Activated naive CD8-positive, alpha-beta T cell (primary cell): Measurements from ENCODE around the gene KBTBD6.
A peak's percentile ranks its signal among the peaks of the same experiment; 100 is the strongest.
"Not testable (repeated sequence)": the region's sequence is repeated elsewhere in the genome, so short reads cannot be mapped to it uniquely, and the experiment has no call there.

ENCODE experiments used
- H3K27ac Mint-ChIP-seq: one replicate; pipeline ENCODE4 v1.8.0; 2021; ENCODE audit warnings: mixed read lengths
- H3K27me3 Mint-ChIP-seq: one replicate; pipeline ENCODE4 v1.8.0; 2021; ENCODE audit warnings: mixed read lengths
- H3K36me3 Mint-ChIP-seq: one replicate; pipeline ENCODE4 v1.8.0; 2021; ENCODE audit warnings: mixed read lengths
- H3K4me1 Mint-ChIP-seq: one replicate; pipeline ENCODE4 v1.8.0; 2021; ENCODE audit warnings: low read depth, mixed read lengths
- H3K4me3 Mint-ChIP-seq: one replicate; pipeline ENCODE4 v1.8.0; 2021; ENCODE audit warnings: mild to moderate bottlenecking, mixed read lengths
- H3K9me3 Mint-ChIP-seq: one replicate; pipeline ENCODE4 v1.8.0; 2021; ENCODE audit warnings: low read depth, mixed read lengths

KBTBD6 gene, protein sequence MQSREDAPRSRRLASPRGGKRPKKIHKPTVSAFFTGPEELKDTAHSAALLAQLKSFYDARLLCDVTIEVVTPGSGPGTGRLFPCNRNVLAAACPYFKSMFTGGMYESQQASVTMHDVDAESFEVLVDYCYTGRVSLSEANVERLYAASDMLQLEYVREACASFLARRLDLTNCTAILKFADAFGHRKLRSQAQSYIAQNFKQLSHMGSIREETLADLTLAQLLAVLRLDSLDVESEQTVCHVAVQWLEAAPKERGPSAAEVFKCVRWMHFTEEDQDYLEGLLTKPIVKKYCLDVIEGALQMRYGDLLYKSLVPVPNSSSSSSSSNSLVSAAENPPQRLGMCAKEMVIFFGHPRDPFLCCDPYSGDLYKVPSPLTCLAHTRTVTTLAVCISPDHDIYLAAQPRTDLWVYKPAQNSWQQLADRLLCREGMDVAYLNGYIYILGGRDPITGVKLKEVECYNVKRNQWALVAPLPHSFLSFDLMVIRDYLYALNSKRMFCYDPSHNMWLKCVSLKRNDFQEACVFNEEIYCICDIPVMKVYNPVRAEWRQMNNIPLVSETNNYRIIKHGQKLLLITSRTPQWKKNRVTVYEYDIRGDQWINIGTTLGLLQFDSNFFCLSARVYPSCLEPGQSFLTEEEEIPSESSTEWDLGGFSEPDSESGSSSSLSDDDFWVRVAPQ

DNA sequence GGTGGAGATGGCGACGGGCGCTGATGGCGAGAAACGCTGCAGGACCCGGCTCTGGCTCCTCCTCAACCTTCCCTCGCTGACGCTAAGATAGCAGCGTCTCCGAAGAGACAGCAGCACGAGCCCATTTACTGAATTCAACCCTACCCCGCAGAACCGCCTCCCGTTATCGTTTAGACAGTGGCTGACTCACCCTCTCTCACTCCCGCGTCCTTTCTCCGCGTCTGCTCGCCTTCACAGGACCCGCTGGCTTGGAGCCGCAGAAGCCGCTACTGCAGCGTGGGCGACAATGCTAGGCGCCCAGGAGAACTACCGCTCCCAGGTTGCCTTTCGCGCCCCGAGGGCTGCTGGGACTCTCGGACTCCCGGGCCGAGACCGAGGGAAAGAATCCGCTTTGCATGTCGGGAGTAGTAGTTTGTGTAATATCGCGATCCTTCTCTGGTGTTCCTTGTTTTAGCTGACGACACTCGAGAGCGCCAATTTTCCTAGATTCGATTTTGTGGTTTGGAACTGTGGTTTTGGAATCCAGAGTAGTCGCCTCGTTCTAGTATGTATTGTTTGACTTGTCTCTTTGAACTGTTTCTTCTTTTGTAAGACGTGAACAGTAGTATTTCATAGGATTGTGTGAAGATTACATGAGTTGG is at the start of gene KBTBD6:
Gene KBTBD6 (minus strand): TSS at position 291 of the 641 bp plus-strand sequence. CDS start 291 bp downstream, outside the sequence.
- peak within 1 kb of the TSS; percentile 99 for H3K4me3 Mint-ChIP-seq
- peaks cover 20% of the 10 kb centered on the region for H3K36me3 Mint-ChIP-seq
- H3K27ac Mint-ChIP-seq = peak within 1 kb of the TSS; percentile 97
- no peaks in the 10 kb centered on the region for H3K9me3 Mint-ChIP-seq
- no peaks in the 10 kb centered on the region for H3K27me3 Mint-ChIP-seq
- H3K4me1 Mint-ChIP-seq = peaks cover 52% of the 10 kb centered on the region

DNA sequence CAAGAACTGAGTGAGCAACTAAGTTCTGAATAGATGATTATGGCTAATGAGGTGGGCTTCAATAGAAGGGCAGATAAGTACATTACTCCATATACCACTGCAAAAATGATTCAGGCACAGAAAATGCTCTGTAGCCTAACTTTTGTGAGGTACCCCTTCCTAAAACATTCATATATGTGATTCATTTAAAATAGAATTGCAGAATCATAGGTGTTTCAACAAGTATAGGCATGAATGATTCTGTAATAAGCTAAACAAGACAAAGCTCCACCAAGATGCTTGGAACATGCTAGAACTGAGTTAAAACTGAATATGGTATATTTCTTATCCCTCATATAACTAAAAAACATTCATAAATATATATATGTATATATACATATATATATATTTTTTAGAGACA is 49.6 kb upstream of the KBTBD6 start:
- Mint-ChIP-seq H3K9me3 (no peaks in the 10 kb centered on the region), H3K4me1 (peaks cover 11% of the 10 kb centered on the region), H3K36me3 (peaks cover 9% of the 10 kb centered on the region), H3K27me3 (no peaks in the 10 kb centered on the region), H3K4me3 (no peak overlapping the region), H3K27ac (no peak overlapping the region)

DNA sequence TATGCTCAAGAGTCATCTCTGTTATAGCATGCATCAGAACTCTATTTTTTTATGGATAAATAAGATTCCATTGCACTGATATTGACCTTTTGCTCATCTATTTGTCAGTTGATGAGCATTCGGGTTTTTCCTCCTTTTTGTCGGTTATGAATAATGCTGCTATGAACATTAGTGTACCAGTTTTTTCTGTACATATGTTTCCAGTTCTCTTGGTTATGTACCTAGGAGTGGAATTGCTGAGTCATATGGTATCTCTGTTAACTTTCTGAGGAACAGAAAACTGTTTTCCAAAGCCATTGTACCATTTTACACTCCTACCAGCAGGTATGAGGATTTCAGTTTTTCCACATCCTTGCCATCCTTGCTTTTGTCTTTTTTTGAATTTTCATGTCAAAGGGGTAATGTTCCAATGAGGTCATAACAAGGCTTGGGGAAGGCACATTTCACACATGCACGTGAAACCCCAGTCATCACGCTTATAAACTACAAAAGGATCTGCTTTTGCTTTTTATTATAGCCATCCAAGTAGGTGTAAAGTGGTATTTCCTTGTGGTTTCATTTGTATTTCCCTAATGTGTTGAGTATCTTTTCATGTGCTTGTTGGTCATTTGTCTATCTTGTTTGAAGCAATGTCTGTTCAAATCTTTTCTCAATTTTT is 47.1 kb upstream of the KBTBD6 start:
- Mint-ChIP-seq H3K27ac (peak overlapping the region; percentile 47), H3K36me3 (peaks cover 22% of the 10 kb centered on the region), H3K4me1 (peaks cover 11% of the 10 kb centered on the region), H3K27me3 (no peaks in the 10 kb centered on the region), H3K4me3 (no peak overlapping the region), H3K9me3 (no peaks in the 10 kb centered on the region)

DNA sequence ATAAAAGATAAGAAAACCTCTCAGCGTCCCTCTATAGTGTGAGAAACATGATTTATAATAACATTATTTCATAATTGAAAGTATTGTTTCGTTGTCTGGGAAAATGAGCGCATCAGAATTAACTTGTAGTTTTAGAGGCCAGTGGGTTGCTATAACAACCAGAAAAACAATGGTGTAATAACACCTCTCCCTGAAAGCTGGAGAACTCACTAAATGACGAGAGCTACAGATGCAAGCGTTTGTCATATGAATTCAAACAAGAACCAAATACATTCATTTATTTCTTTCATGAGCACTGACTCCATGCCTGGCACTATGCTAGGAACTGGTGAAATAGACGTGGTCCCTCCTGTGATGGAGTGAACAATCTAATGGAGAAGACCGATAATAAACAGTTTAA is 45.4 kb upstream of the KBTBD6 start:
- Mint-ChIP-seq H3K27me3 (no peaks in the 10 kb centered on the region), H3K27ac (no peak overlapping the region), H3K36me3 (peaks cover 22% of the 10 kb centered on the region), H3K4me3 (no peak overlapping the region), H3K4me1 (peaks cover 11% of the 10 kb centered on the region), H3K9me3 (no peaks in the 10 kb centered on the region)

DNA sequence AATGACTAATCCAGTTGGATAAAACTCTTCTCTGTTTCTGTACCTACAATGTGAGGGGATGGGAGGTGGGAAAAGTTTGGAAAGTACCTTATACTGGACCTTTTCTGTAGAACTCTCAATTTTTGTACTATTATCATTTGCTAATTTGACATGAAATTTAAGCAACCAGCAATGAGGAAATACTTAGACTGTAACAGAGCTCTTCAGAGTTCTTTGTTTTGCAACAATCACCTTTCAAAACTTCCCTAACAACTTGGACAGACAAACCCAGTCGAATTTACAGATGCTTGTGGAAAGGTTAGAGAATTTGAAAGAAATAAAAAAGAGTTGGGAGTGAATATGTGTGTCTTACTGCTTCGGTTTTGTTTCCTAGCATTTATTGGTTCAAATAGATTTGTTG is 45.0 kb upstream of the KBTBD6 start:
- Mint-ChIP-seq H3K9me3 (no peaks in the 10 kb centered on the region), H3K27ac (no peak overlapping the region), H3K27me3 (no peaks in the 10 kb centered on the region), H3K4me3 (no peak overlapping the region), H3K36me3 (peaks cover 22% of the 10 kb centered on the region), H3K4me1 (peaks cover 11% of the 10 kb centered on the region)

DNA sequence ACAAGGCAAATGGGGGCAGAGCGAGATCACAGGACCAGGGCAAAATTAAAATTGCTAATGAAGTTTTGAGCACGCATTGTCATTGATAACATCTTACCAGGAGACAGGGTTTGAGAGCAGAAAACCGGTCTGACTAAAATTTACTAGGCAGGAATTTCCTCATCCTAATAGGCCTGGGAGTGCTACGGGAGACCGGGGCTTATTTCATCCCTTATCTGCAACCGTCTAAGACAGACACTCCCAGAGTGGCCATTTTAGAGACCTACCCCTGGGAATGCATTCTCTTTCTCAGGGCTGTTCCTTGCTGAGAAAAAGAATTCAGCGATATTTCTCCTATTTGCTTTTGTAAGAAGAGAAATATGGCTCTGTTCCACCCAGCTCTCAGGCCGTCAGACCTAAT is 43.0 kb upstream of the KBTBD6 start:
- H3K27me3 Mint-ChIP-seq, H3K4me3 Mint-ChIP-seq, H3K27ac Mint-ChIP-seq, H3K9me3 Mint-ChIP-seq: not testable (repeated sequence)
- Mint-ChIP-seq H3K4me1 (peaks cover 11% of the 10 kb centered on the region), H3K36me3 (peaks cover 25% of the 10 kb centered on the region)

DNA sequence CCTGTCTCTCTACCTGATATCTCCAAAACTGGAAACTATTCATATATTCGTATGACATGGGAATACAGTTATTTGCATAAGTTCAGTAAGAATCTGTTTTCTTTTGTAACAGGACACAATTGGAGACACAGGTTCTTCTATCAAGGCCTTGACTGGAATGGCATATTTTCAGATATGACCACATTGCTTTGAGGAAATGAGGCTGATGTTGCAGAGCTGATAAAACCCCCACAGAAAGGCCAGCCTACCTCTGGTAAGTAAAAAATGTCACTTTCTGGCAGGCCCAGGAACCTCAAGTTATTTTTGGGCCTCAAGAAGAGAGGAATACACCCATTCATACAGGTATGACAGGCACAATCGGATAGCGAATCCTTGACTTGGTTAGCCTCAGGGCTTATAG is 29.5 kb upstream of the KBTBD6 start:
- Mint-ChIP-seq H3K4me3 (no peak overlapping the region), H3K9me3 (no peaks in the 10 kb centered on the region), H3K27me3 (no peaks in the 10 kb centered on the region), H3K27ac (no peak overlapping the region), H3K36me3 (peaks cover 12% of the 10 kb centered on the region), H3K4me1 (peaks cover 2% of the 10 kb centered on the region)

DNA sequence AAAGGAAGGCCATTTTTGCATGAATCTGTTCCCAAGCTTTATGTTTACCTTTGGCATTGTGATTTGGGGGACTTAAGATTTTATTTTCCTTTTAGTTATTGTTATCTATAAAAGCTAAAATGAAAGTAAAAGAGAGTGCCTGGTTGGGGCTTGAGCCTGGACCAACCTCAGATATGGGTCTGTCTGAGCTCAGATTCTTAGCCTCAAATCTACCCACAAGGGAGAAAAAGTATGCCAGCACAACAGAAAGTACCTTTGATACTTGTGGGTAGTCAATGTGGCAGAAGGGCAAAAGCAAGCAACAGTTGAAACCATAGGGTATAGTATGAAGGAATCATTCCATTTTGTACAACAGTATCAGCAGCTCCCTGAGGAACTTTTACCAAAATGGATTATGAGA is 26.6 kb upstream of the KBTBD6 start:
- Mint-ChIP-seq H3K27me3 (no peaks in the 10 kb centered on the region), H3K4me1 (peaks cover 2% of the 10 kb centered on the region), H3K4me3 (no peak overlapping the region), H3K36me3 (peaks cover 10% of the 10 kb centered on the region), H3K27ac (no peak overlapping the region), H3K9me3 (no peaks in the 10 kb centered on the region)

DNA sequence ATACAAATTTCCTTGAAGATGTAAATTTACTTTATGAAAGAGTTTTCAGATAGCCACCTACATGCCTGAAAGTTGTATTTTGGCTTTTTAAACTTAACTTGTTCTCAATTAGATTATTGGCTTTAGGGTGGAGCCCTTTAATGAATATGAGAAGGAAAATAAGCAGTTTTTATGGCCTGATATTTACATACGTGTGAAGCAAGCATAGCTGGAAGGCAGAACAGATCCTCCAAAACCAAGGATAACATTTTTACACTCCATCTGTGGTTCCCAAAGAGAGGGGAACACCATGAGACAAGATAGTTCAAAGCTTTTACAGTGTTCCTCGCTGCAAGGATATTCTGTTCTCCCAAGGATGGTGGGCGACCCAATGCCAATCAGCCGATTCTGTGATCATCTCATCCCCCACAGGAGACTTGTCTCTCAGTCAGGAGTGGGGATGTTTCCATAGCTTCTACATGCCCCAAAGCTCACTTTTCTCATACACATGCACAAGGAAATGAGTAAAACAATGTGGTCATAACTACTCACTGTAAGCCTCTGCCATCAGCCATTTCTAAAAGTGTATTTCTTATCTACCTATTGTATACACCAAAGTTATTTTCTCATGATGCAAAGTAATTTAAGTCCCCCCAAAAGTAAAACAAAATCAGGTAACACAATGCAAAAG is 24.6 kb upstream of the KBTBD6 start:
- Mint-ChIP-seq H3K27ac (no peak overlapping the region), H3K27me3 (no peaks in the 10 kb centered on the region), H3K4me1 (peaks cover 2% of the 10 kb centered on the region), H3K9me3 (peaks cover 8% of the 10 kb centered on the region), H3K4me3 (no peak overlapping the region), H3K36me3 (peaks cover 10% of the 10 kb centered on the region)

DNA sequence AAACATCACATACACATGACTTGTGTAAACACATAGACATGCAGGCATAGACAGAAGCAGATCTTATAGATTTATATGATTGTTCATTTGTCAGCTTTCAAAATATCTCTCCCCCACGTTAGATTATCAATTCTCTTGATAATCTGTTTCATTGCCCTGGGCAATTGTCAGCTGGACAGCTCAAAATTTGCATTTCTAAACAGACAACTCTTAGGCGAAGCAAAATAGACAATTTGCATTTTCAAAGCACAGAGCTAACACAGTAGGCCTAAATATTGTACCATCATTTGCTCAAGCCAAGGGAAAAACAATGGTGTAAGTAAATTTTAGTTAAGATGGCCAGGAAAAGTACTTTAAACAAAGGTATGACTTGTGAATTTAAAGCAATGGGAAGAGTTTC is 24.0 kb upstream of the KBTBD6 start:
- H3K4me1 Mint-ChIP-seq = peaks cover 2% of the 10 kb centered on the region
- H3K36me3 Mint-ChIP-seq = peaks cover 16% of the 10 kb centered on the region
- H3K9me3 Mint-ChIP-seq = peaks cover 14% of the 10 kb centered on the region
- H3K4me3 Mint-ChIP-seq = no peak overlapping the region
- no peaks in the 10 kb centered on the region for H3K27me3 Mint-ChIP-seq
- no peak overlapping the region for H3K27ac Mint-ChIP-seq

DNA sequence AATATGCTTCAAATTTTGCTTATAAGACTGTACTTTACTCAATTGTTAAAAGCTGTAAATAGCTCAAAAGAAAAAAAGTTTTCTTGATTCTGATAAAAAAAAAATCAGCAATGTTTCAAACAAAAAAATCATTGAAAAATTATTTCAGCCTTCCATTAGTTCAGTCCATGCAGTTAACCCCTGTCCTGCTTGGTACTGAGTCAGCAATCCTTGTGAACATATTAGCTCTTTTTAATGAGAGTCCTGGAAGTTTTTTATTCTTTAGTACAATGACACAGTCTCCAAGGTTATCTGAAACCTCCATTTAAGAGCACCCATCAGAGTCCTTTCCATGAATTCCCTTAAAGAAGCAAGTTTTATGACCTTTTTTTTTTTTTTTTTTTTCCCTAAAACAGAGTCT is 21.4 kb upstream of the KBTBD6 start:
- Mint-ChIP-seq H3K36me3 (peaks cover 38% of the 10 kb centered on the region), H3K4me1 (no peaks in the 10 kb centered on the region), H3K9me3 (peaks cover 36% of the 10 kb centered on the region), H3K4me3 (no peak overlapping the region), H3K27me3 (no peaks in the 10 kb centered on the region), H3K27ac (no peak overlapping the region)

DNA sequence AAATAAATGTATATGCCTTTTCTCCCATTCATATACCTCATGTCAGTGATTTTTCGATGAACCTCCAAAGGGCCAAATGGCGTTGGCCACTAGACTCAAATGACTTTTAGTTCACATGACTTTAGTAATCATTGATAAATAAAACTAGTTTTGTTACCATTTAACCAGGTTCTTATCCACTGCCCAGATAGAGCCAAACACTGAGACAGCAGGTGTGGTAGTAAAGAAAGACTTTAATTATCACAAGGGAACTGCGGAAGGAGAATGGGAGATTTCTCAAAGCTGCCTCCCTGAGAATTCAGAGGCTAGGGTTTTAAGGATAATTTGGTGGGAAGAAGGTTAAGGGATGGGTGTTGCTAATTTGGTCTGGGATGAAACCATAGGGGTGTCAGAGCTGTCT is 19.4 kb upstream of the KBTBD6 start:
- peaks cover 46% of the 10 kb centered on the region for H3K9me3 Mint-ChIP-seq
- H3K36me3 Mint-ChIP-seq = peaks cover 52% of the 10 kb centered on the region
- no peaks in the 10 kb centered on the region for H3K4me1 Mint-ChIP-seq
- no peaks in the 10 kb centered on the region for H3K27me3 Mint-ChIP-seq
- H3K4me3 Mint-ChIP-seq = no peak overlapping the region
- no peak overlapping the region for H3K27ac Mint-ChIP-seq

DNA sequence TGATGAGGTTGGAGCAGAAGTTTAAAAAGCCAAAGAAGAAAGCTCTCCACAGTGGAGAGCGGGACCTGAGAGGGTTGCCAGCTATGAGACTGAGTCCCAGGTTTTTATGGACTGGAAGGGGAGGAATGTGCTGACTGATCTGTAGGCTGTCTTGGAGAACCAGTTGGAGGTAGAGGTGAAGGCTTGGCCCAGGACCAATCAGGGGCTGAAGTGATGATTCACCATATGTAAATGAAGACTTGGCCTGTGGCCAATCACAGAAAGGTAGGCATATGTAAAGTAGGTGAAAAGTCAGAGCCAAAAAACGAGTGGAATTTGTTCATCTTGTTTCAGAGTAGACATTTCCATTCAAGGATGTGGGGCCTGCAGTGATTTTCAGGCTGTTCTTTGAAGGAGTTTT is 17.5 kb upstream of the KBTBD6 start:
- Mint-ChIP-seq H3K36me3 (peaks cover 56% of the 10 kb centered on the region), H3K27ac (no peak overlapping the region), H3K9me3 (peaks cover 49% of the 10 kb centered on the region), H3K27me3 (no peaks in the 10 kb centered on the region), H3K4me1 (no peaks in the 10 kb centered on the region), H3K4me3 (no peak overlapping the region)

DNA sequence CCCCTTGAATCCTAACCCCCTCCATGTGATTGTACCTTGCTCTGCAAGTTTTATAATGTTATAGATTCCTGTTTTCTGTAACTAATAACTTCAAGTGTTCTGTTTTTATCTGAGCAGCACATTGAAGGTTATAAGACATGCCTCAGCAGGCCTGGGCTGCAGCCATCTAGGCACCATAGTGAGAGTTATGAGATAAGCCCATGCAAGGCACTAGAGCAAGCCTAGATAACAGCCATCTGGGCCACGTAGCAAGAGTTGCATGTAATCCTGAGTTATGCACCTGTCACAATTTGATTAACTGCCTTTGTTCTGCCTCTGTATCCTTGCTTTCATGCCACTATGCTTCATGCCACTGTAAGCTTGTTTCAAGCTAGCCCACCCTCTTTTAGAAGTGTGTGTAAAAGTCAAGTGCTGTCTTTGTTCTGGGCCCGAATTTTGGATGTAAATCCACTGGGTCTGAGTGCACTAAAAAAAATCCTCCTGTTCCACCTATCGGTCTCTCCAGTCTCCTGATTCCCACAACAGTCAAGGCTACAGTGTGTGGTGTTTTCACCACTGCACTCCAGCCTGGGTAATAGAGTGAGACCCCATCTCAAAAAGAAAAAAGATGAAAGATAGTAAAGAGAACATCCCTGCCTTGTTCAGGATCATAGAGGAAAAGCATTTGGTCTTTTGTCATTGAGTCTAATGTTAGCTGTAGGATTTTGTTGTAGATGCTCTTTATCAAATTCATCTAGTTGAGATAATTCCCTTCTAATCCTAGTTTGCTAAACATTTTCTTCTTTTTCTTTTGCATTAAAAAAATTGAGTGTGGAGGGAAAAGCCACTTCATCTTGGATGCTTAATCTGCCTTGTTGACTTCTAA is 16.0 kb upstream of the KBTBD6 start:
- Mint-ChIP-seq H3K27me3 (no peaks in the 10 kb centered on the region), H3K27ac (no peak overlapping the region), H3K36me3 (peaks cover 55% of the 10 kb centered on the region), H3K4me3 (no peak overlapping the region), H3K9me3 (peaks cover 49% of the 10 kb centered on the region), H3K4me1 (no peaks in the 10 kb centered on the region)
